Prostate gland (tissue), 2 donors: ENCODE data around the gene PRDM10.

Source experiments
- POLR2A ChIP-seq: fragments of 450-650 bp; IDR thresholded peaks from one replicate; pipeline ENCODE4 v1.6.1; 2016; ENCODE audit warnings: antibody characterized with exemption, mild to moderate bottlenecking
- POLR2AphosphoS5 ChIP-seq: sonication (generic); formaldehyde crosslinking; IDR thresholded peaks from one replicate; pipeline ENCODE4 v1.6.1; 2017; ENCODE audit warnings: antibody characterized with exemption
- TF ChIP-seq, protein P1 (sequence below), 4 experiments: fragments of 200-600 bp in 2 of 4; fragments of 450-650 bp in 2 of 4; sonication (generic) in 2 of 4; IDR thresholded peaks; 1 replicate in 3 of 4; 2 replicates in 1 of 4; pipeline ENCODE4 v1.5.1; 2016 to 2019; ENCODE audit warnings: antibody characterized with exemption in 4 of 4, mild to moderate bottlenecking in 2 of 4, moderate library complexity in 2 of 4

DNA sequence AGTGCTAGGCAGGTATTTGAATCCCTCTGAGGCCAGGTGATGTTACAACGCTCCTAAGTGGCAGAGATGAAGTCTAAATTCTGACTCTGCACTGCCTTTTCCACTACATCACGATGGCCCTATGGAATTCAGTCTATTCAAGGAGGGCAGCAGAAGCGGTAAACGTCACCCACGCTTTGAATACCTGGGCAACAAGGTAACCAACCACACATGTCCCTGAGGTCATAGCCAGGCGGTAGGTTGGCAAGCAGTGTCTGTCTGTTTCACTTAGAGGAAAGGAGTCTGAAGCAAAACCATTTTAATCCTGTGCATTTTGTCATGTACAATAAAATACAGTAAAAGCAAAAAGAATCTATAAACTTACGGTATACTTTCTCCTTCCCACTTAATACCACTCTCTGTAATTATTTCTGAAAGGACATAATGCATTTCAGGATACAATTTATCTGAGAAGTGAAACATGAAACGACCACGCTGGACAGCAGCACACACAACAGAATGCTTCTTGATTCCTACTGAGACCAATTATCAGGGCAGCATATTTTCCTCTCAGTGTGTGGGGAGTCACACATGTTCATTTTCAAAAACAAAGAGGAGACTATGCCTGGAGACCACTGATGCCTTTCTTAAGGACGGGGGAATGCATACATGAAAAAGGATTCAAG, 51.3 kb downstream of the PRDM10 start:
- TF ChIP-seq, protein P1, sequence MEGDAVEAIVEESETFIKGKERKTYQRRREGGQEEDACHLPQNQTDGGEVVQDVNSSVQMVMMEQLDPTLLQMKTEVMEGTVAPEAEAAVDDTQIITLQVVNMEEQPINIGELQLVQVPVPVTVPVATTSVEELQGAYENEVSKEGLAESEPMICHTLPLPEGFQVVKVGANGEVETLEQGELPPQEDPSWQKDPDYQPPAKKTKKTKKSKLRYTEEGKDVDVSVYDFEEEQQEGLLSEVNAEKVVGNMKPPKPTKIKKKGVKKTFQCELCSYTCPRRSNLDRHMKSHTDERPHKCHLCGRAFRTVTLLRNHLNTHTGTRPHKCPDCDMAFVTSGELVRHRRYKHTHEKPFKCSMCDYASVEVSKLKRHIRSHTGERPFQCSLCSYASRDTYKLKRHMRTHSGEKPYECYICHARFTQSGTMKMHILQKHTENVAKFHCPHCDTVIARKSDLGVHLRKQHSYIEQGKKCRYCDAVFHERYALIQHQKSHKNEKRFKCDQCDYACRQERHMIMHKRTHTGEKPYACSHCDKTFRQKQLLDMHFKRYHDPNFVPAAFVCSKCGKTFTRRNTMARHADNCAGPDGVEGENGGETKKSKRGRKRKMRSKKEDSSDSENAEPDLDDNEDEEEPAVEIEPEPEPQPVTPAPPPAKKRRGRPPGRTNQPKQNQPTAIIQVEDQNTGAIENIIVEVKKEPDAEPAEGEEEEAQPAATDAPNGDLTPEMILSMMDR (IDR thresholded peaks at IDR 0.05) = no peak
- TF ChIP-seq POLR2A (no peak), POLR2AphosphoS5 (no peak)
